ENCODE data around the gene TCTN2.

TCTN2 gene

GRCh38 chr12:123690191-123690840, 19.4 kb downstream of the TCTN2 start:
- Histone ChIP-seq H3K27ac (no peak overlapping the region), H3K36me3 (replicated peaks) (peaks cover 3% of the 10 kb centered on the region), H3K27me3 (replicated peaks) (no peaks in the 10 kb centered on the region), H3K4me3 (ENCODE audit: low read depth, low read length) (no peak overlapping the region)
- TF ChIP-seq, protein P1, sequence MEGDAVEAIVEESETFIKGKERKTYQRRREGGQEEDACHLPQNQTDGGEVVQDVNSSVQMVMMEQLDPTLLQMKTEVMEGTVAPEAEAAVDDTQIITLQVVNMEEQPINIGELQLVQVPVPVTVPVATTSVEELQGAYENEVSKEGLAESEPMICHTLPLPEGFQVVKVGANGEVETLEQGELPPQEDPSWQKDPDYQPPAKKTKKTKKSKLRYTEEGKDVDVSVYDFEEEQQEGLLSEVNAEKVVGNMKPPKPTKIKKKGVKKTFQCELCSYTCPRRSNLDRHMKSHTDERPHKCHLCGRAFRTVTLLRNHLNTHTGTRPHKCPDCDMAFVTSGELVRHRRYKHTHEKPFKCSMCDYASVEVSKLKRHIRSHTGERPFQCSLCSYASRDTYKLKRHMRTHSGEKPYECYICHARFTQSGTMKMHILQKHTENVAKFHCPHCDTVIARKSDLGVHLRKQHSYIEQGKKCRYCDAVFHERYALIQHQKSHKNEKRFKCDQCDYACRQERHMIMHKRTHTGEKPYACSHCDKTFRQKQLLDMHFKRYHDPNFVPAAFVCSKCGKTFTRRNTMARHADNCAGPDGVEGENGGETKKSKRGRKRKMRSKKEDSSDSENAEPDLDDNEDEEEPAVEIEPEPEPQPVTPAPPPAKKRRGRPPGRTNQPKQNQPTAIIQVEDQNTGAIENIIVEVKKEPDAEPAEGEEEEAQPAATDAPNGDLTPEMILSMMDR (IDR thresholded peaks at IDR 0.05; ENCODE audit: low read depth, low read length, missing control alignments) = no peak
- no peak for DNase-seq
- in situ Hi-C loops (cut with HindIII; ENCODE audit: low pct_ligation_motif_present, low sequenced_read_pairs) = no loop called here

GRCh38 chr12:123696207-123696606, 25.3 kb downstream of the TCTN2 start:
- DNase-seq = no peak
- TF ChIP-seq, protein P1 (IDR thresholded peaks at IDR 0.05; ENCODE audit: low read depth, low read length, missing control alignments) = no peak
- H3K4me3 ChIP-seq (ENCODE audit: low read depth, low read length) = no peak overlapping the region
- H3K27me3 ChIP-seq (replicated peaks) = no peaks in the 10 kb centered on the region
- H3K36me3 ChIP-seq (replicated peaks) = no peaks in the 10 kb centered on the region
- H3K27ac ChIP-seq = no peak overlapping the region
- in situ Hi-C loops (cut with HindIII; ENCODE audit: low pct_ligation_motif_present, low sequenced_read_pairs) = no loop called here

DNA sequence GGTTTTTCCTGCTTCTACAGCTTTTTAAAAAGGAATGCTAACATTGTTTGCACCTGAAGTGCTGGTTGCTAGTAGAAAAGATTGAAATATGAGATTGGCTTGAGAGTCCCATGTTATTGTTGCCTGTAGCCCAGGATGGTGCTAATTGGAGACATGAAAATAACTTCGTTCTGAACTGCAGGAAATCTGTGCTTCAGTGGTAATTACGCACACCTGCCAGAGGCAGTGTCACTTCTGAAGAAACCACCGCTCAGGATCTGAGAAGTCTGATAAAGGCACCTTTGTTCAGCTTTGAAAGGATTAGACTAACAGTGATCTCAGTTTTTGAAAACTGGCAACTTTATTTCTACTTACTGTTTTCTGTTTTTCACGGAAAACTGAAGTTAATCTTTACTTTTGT, 25.7 kb downstream of the TCTN2 start:
- Histone ChIP-seq H3K27ac (no peak overlapping the region), H3K27me3 (replicated peaks) (no peaks in the 10 kb centered on the region), H3K36me3 (replicated peaks) (no peaks in the 10 kb centered on the region), H3K4me3 (ENCODE audit: low read depth, low read length) (no peak overlapping the region)
- DNase-seq = no peak
- TF ChIP-seq, protein P1 (IDR thresholded peaks at IDR 0.05; ENCODE audit: low read depth, low read length, missing control alignments) = no peak
- in situ Hi-C loops (cut with HindIII; ENCODE audit: low pct_ligation_motif_present, low sequenced_read_pairs) = no loop called here

DNA sequence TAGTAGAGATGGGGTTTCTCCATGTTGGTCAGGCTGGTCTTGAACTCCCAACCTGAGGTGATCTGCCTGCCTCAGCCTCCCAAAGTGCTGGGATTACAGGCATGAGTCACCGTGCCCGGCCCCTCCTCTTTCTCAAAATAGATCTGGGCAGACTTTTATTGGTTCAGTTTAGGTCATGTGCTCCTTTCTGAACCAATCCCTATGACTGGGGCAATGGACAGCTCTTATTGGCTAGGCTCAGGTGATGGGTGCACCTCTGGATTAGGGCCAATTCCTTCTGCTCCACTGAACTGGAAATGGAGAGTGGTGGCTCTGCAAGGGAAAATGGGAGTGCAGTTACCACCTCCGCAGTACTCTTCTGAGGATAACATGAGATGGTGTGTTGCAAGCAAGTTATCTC, 35.0 kb downstream of the TCTN2 start:
- no peak for DNase-seq
- in situ Hi-C loops (cut with HindIII; ENCODE audit: low pct_ligation_motif_present, low sequenced_read_pairs) = no loop called here
- H3K27ac ChIP-seq = no peak overlapping the region
- no peaks in the 10 kb centered on the region for H3K36me3 ChIP-seq (replicated peaks)
- H3K27me3 ChIP-seq (replicated peaks) = no peaks in the 10 kb centered on the region
- TF ChIP-seq, protein P1 (IDR thresholded peaks at IDR 0.05; ENCODE audit: low read depth, low read length, missing control alignments) = no peak
- no peak overlapping the region for H3K4me3 ChIP-seq (ENCODE audit: low read depth, low read length)

DNA sequence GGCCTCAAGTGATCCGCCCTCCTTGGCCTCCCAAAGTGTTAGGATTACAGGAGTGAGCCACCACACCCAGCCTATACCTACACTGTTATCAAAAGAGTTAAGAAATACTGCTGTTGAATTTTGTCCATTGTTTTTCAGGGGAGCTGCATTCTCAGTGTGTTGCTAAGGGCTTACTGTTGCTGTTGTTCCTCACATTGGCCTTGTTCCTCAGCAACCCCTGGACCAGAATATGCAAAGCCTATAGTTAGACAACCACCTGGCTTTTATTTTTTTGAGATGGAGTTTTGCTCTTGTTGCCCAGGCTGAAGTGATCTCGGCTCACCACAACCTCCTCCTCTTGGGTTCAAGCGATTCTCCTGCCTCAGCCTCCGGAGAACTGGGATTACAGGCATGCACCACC, 36.6 kb downstream of the TCTN2 start:
- no peak overlapping the region for H3K27ac ChIP-seq
- no peaks in the 10 kb centered on the region for H3K27me3 ChIP-seq (replicated peaks)
- H3K4me3 ChIP-seq (ENCODE audit: low read depth, low read length) = no peak overlapping the region
- no peak for DNase-seq
- H3K36me3 ChIP-seq (replicated peaks) = no peaks in the 10 kb centered on the region
- TF ChIP-seq, protein P1 (IDR thresholded peaks at IDR 0.05; ENCODE audit: low read depth, low read length, missing control alignments) = no peak
- in situ Hi-C loops (cut with HindIII; ENCODE audit: low pct_ligation_motif_present, low sequenced_read_pairs) = no loop called here

- TF ChIP-seq, protein P1 (IDR thresholded peaks at IDR 0.05; ENCODE audit: low read depth, low read length, missing control alignments) = no peak
- Histone ChIP-seq H3K4me3 (ENCODE audit: low read depth, low read length) (peak overlapping the region; percentile 95), H3K27ac (peak overlapping the region; percentile 37), H3K27me3 (replicated peaks) (no peaks in the 10 kb centered on the region), H3K36me3 (replicated peaks) (no peaks in the 10 kb centered on the region)
- DNase-seq = no peak
- in situ Hi-C loops (cut with HindIII; ENCODE audit: low pct_ligation_motif_present, low sequenced_read_pairs) = no loop called here
These were observed 41.9 kb downstream of the TCTN2 start for GRCh38 chr12:123712780-123713319.
